IPS-20b (cell line): ENCODE results near the gene CFL1.
A peak's percentile ranks its signal among the peaks of the same experiment; 100 is the strongest.
"Not testable (repeated sequence)": the region's sequence is repeated elsewhere in the genome, so short reads cannot be mapped to it uniquely, and the experiment has no call there.

ENCODE experiments used
- H3K27ac ChIP-seq: one replicate; pipeline ENCODE4 v1.5.1; 2013; ENCODE audit warnings: low read length
- H3K27me3 ChIP-seq: 2 replicates; pipeline ENCODE4 v1.6.1; 2013; ENCODE audit warnings: mild to moderate bottlenecking, low read length, inconsistent platforms; ENCODE audit not compliant: insufficient read depth
- H3K36me3 ChIP-seq: 2 replicates; pipeline ENCODE4 v1.6.1; 2013; ENCODE audit warnings: low read depth, mild to moderate bottlenecking, inconsistent platforms, low read length, moderate library complexity; ENCODE audit not compliant: insufficient read depth
- H3K4me1 ChIP-seq: 2 replicates; pipeline ENCODE4 v1.6.1; 2013; ENCODE audit warnings: mild to moderate bottlenecking, control low read depth, inconsistent platforms, low read length, moderate library complexity; ENCODE audit not compliant: insufficient read depth
- H3K4me3 ChIP-seq: 2 replicates; pipeline ENCODE4 v1.5.1; 2013; ENCODE audit warnings: mild to moderate bottlenecking, low read length, inconsistent platforms
- H3K9ac ChIP-seq: 2 replicates; pipeline ENCODE4 v1.6.1; 2013; ENCODE audit warnings: low read depth, mild to moderate bottlenecking, inconsistent platforms, low read length, moderate library complexity
- H3K9me3 ChIP-seq: 2 replicates; pipeline ENCODE4 v1.6.1; 2013; ENCODE audit warnings: mild to moderate bottlenecking, low read depth, low read length, inconsistent platforms; ENCODE audit not compliant: insufficient read depth

Gene CFL1

DNA sequence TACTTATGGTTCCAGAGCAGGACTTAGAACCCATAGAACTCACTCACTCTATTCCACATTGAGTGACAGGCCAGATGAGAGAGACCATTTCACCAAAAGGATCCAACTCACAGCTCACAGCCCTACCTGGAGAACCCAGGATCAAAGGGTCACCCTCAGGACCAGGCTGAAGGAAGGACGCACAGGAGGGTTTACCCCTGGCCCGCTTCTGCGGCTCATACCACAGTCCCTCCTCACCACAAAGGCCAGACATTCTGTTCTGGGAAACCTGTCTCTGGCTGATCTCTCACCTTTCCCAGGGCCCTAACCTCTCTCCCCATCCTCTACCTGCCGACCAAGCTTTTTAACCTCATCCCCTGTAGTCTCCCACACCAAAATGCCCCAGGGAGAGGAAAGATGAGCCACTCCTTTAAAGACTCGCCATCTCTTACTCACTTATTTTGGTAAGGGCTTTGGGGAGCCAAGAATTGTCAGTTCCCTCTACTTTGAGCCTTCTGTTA, 37.6 kb upstream of the CFL1 start:
- H3K27ac ChIP-seq, result no peak overlapping the region
- no peak overlapping the region for H3K4me3 ChIP-seq
- no peak overlapping the region for H3K9ac ChIP-seq
- H3K27me3 ChIP-seq, result peaks cover 47% of the 10 kb centered on the region
- H3K36me3 ChIP-seq, result no peaks in the 10 kb centered on the region
- peaks cover 4% of the 10 kb centered on the region; the same call in 1 of the 2 replicates for H3K4me1 ChIP-seq
- H3K9me3 ChIP-seq, result no peaks in the 10 kb centered on the region

DNA sequence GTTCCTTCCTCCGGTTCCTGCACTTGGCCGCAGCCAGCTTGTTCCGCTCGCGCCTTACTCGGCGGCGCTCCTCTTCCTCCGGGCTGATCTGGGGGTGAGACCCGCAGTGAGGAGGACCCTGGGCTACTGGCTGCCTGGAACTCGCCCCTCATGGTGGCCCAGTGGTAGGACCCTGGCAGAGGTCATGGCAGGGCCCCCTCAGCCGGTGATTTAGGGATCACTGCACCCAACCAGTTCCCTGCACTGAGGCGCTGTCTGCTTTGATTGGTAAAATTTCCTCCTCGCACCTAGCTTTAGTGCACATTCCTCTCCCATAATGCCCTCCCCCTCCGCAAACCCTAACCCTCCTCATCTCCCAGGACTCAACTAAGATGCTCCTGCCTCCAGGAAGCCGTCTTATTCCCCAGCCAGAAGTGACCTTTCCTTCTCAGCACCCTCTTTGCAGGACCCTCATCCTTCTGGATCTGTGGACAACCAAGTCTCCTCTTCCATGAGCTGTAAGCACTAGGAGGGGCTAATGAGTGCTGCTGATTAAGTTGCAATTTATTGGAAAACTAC, 36.1 kb upstream of the CFL1 start:
- H3K36me3 ChIP-seq, result no peaks in the 10 kb centered on the region
- no peaks in the 10 kb centered on the region for H3K9me3 ChIP-seq
- H3K27ac ChIP-seq, result no peak overlapping the region
- H3K27me3 ChIP-seq, result peaks cover 46% of the 10 kb centered on the region
- H3K4me3 ChIP-seq, result no peak overlapping the region
- peaks cover 12% of the 10 kb centered on the region; the same call in 1 of the 2 replicates for H3K4me1 ChIP-seq
- H3K9ac ChIP-seq, result no peak overlapping the region

DNA sequence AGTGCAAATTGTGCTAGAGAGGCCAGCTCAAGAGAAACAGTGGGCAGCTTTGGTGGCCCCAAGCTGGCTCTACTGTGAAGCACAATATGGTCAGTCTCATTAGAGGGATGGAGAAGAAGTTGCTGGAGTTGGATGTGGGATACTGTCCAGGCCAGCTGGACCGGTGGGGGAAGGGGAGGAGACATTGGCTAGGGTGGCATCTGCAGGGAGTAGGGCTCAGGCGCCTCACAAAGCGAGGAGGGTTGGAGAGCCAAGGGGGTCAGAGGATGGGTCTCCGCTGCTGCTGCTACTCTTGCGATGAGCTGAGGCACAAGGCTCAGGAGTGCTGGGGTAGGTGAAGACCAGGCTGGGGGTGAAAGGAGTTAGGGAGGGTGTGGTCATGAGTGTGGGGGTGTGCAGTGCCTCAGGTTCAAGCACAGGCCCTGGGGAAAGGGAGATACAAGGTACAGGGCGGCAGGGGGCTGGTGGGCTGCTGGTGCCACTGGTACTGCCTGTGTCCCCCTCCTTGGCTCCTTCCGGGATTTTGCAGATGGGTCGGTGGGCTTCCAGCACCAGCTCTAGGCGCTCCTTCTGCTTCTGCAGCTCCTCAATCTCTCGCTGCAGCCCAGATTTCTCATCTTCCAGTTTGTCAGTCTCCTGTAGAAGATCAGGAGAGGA, 34.8 kb upstream of the CFL1 start:
- Histone ChIP-seq H3K27me3 (peaks cover 37% of the 10 kb centered on the region), H3K9ac (no peak overlapping the region), H3K36me3 (no peaks in the 10 kb centered on the region), H3K27ac (no peak overlapping the region), H3K4me1 (peaks cover 12% of the 10 kb centered on the region; the same call in 1 of the 2 replicates), H3K9me3 (no peaks in the 10 kb centered on the region), H3K4me3 (peak overlapping the region; percentile 84; the same call in 1 of the 2 replicates)

DNA sequence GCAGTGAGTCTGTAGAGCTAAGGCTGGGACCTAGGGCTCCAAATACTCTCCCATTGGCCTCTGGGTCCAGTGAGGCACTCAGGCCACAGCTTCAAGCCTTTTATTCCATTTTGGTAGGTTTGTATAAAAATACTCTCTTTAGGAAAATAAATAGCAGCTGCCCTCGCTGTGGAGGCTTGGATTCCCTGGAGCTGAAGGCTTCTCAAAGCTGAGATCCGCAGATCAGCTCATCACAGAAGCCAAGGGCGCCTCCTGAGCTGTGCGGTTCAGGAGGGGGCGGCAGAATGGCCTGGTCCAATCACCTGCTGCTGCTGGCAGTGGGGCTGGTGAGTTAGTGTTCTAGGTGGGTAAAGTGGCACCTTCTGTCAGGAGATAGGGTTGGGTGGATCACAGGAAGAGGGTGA, 34.2 kb upstream of the CFL1 start:
- not testable (repeated sequence) for H3K9me3 ChIP-seq, H3K36me3 ChIP-seq, H3K27ac ChIP-seq
- Histone ChIP-seq H3K27me3 (peaks cover 32% of the 10 kb centered on the region), H3K4me3 (peak overlapping the region; percentile 84), H3K4me1 (peaks cover 12% of the 10 kb centered on the region; the same call in 1 of the 2 replicates), H3K9ac (peak overlapping the region; percentile 74; the same call in 1 of the 2 replicates)

DNA sequence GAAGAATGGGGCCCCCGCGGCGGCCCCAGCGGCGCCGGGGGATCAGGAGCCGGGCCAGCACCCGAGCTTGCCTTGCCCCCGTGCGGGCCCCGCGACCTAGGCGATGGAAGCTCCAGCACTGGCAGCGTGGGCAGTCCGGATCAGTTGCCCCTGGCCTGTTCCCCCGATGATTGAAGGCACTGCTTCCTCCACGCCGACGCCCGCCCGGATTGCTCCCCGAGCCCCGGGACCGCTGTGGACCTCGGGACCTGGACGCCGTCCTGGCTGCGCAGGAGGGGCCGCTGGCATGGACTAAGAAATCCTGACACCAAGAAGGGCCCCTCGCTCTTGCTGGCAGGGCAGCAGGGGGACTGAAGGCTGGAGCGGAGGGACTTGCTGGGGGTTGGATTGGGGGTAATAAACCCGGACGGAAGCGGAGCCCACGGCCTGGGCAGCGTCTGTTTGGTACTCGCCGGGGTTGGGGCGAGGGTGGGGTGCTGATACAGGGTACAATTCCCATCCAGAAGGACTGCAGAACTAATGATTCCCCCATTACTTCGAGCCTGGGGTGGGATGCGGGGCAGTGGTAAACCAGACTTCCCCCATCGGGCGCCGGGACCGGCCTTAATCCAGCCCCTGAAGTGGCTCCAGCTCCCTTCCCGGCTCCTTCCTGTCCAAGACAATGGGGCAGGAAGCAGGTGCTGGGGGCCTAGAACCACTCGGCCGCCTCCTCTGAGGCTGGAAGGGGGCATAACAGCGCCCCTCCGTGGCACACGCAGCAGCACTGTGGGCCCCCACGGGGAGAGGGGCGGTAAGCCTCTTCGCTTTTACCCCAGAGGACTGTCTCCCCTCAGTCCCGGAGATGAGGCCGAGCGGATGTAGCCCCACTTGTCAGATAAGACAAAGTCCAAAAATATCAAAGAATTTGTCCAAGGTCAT, 33.5 kb upstream of the CFL1 start:
- H3K36me3 ChIP-seq, result peaks cover 6% of the 10 kb centered on the region
- peaks cover 27% of the 10 kb centered on the region for H3K27me3 ChIP-seq
- peaks cover 12% of the 10 kb centered on the region; the same call in 1 of the 2 replicates for H3K4me1 ChIP-seq
- peak overlapping the region; percentile 84 for H3K4me3 ChIP-seq
- no peaks in the 10 kb centered on the region for H3K9me3 ChIP-seq
- H3K27ac ChIP-seq, result no peak overlapping the region
- peak overlapping the region; percentile 74 for H3K9ac ChIP-seq

DNA sequence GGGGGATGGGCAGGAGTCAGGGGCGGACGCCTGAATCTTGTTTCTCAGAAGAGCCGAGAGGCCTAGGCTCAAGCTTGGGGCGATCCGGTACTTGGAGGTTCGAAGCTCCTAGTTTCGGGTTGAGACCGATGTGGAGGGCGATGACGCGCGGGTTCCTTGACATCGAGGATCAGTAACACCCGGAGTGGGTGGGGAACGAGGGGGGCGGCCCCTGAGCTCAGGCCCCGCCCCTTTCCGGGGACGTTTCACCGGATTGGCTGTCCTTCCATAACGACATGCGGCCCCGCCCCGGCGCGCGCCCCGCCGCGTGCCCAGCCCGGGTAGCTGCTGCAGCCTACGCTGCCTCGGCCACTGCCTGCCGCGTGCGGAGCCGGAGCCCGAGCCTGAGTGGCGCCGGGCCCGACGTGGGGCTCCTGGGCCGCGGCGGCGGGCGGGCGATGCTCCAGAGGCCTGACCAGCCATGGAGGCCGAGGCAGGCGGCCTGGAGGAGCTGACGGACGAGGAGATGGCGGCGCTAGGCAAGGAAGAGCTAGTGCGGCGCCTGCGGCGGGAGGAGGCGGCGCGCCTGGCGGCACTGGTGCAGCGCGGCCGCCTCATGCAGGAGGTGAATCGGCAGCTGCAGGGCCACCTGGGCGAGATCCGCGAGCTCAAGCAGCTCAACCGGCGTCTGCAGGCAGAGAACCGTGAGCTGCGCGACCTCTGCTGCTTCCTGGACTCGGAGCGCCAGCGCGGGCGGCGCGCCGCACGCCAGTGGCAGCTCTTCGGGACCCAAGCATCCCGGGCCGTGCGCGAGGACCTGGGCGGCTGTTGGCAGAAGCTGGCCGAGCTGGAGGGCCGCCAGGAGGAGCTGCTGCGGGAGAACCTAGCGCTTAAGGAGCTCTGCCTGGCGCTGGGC, 32.6 kb upstream of the CFL1 start, which contains the start of gene CCDC85B:
Gene CCDC85B, plus strand, starts transcription at position 350 of the 895 bp plus-strand sequence. Its CDS starts 111 bp downstream, at position 461.
- Histone ChIP-seq H3K4me3 (peak within 1 kb of the TSS; percentile 84), H3K36me3 (peaks cover 15% of the 10 kb centered on the region), H3K4me1 (peaks cover 12% of the 10 kb centered on the region; the same call in 1 of the 2 replicates), H3K27me3 (peaks cover 27% of the 10 kb centered on the region), H3K27ac (no peak within 1 kb of the TSS), H3K9me3 (no peaks in the 10 kb centered on the region), H3K9ac (peak within 1 kb of the TSS; percentile 74)

DNA sequence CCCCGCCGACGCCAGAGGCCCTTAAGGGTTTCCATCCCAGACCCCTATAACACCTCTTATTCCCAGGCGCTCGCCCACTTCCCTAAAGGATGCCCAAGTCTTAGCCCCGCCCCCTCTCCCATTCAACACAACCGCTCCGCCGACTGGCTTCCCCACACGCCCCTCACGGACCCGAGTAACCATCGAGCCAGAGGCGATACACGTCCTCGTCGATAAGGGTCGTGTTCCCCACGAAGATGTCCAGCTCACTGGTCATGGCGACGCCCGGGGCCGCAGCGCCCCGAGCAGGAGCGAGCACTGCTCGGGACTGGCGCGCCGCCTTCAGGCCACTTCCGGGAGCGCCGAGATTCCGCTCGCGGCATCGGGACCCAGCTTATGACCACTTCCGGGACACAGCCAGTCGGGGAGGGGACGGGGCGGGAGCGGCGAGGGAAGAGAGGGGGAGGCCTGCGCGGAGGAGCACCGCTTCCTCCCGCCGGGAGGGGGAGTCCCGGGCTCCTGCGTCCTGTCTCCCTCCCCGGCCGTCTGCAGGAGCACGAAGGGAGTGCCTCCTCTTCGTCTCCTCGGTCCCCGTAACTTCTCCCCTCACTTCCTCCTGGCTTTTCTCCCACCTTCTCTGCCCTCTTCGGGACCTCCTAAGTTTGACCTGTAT, 30.3 kb upstream of the CFL1 start, which contains the start of gene FIBP:
Gene FIBP, minus strand, starts transcription at position 309 of the 652 bp plus-strand sequence. Its CDS starts 53 bp downstream, at position 256.
- H3K4me3 ChIP-seq, result peak within 1 kb of the TSS; percentile 79
- H3K36me3 ChIP-seq, result peaks cover 36% of the 10 kb centered on the region
- peaks cover 27% of the 10 kb centered on the region for H3K27me3 ChIP-seq
- H3K27ac ChIP-seq, result peak within 1 kb of the TSS; percentile 79
- peaks cover 12% of the 10 kb centered on the region; the same call in 1 of the 2 replicates for H3K4me1 ChIP-seq
- no peaks in the 10 kb centered on the region for H3K9me3 ChIP-seq
- H3K9ac ChIP-seq, result peak within 1 kb of the TSS; percentile 82; the same call in 1 of the 2 replicates

DNA sequence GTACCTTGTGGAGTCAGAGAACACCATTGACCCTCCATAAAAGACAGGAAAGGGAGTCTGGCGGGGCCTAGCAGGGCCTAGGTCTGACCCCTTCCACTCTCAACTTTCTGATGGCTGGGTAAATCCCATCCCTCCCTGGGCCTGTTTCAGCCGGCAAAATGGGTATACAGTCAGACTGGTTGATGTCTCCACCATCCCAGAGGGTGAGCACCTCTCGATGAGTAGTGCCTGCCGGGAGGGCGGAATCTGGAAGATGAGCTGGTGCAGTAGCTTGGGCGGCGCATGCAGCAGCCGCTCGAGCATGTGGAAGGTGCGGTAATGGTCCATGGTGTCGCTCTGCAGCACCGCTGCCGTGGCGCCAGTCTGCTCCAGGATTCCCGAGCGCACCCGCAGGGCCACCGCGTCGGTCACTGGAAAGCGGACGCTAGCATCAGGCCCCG, 29.8 kb upstream of the CFL1 start:
- Histone ChIP-seq H3K4me1 (peaks cover 12% of the 10 kb centered on the region; the same call in 1 of the 2 replicates), H3K27ac (no peak overlapping the region), H3K9ac (peak overlapping the region; percentile 80; the same call in 1 of the 2 replicates), H3K36me3 (peaks cover 41% of the 10 kb centered on the region), H3K4me3 (peak overlapping the region; percentile 79), H3K27me3 (peaks cover 27% of the 10 kb centered on the region), H3K9me3 (no peaks in the 10 kb centered on the region)

DNA sequence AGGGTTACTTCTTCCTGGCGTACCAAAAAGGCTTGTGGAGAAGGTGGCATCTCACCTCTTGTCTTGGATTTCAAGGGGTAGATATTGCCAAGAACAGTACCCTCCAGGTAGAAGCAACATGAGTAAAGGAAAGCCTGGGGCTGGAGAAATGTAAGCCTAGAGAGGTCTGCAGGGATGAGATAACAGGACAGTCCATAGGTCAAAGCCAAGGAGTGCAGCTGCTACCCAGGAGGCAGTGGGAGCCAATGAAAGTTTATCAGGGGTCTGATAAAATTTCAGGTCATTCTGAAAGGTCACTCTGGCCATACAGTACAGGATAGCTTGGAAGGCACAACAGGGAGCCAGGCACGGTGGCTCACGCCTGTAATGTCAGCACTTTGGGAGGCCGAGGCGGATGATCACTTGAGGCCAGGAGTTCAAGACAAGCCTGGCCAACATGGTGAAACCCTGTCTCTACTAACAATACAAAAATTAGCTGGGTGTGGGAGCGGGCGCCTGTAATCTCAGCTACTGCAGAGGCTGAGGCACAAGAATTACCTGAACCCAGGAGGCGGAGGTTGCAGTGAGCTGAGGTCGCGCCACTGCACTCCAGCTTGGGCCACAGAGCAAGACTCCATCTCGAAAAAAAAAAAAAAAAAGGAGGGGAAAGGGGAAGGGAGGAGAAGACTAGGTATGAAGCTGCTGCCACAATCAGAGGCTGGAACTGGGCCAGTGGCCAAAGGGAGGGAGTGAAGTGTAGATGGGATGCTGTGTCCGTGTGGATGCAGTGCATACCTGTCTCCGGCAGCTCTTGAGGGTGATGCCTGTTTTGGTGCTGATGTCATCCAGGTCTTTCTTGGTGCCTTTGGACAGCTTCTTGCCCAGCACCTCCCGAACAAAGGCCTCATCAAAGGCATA, 29.1 kb upstream of the CFL1 start:
- peak overlapping the region; percentile 79 for H3K4me3 ChIP-seq
- H3K27ac ChIP-seq, result no peak overlapping the region
- H3K9ac ChIP-seq, result peak overlapping the region; percentile 80; the same call in 1 of the 2 replicates
- H3K4me1 ChIP-seq, result peaks cover 10% of the 10 kb centered on the region; the same call in 1 of the 2 replicates
- H3K36me3 ChIP-seq, result peaks cover 48% of the 10 kb centered on the region
- peaks cover 27% of the 10 kb centered on the region for H3K27me3 ChIP-seq
- H3K9me3 ChIP-seq, result no peaks in the 10 kb centered on the region
